ENCODE measurements around the gene TKTL2.

- no peak for TF ChIP-seq CTCF (IDR thresholded peaks at IDR 0.05)
- no peak for TF ChIP-seq POLR2A (IDR thresholded peaks at IDR 0.05)
- TF ChIP-seq EP300 (IDR thresholded peaks at IDR 0.05), result no peak
Measured at GRCh38 chr4:163448540-163449203, 24.9 kb downstream of the TKTL2 start.
